Erythroblast (primary cell): Measurements from ENCODE around the gene HIRA.

ENCODE experiments used
- GATA1 ChIP-seq: IDR thresholded peaks from 2 replicates; pipeline ENCODE4 v1.6.1; 2011; ENCODE audit warnings: low read depth, mild to moderate bottlenecking, control low read depth, low read length, moderate library complexity
- POLR2A ChIP-seq: IDR thresholded peaks from 2 replicates; pipeline ENCODE4 v1.6.1; 2011; ENCODE audit warnings: mild to moderate bottlenecking, low read length

DNA sequence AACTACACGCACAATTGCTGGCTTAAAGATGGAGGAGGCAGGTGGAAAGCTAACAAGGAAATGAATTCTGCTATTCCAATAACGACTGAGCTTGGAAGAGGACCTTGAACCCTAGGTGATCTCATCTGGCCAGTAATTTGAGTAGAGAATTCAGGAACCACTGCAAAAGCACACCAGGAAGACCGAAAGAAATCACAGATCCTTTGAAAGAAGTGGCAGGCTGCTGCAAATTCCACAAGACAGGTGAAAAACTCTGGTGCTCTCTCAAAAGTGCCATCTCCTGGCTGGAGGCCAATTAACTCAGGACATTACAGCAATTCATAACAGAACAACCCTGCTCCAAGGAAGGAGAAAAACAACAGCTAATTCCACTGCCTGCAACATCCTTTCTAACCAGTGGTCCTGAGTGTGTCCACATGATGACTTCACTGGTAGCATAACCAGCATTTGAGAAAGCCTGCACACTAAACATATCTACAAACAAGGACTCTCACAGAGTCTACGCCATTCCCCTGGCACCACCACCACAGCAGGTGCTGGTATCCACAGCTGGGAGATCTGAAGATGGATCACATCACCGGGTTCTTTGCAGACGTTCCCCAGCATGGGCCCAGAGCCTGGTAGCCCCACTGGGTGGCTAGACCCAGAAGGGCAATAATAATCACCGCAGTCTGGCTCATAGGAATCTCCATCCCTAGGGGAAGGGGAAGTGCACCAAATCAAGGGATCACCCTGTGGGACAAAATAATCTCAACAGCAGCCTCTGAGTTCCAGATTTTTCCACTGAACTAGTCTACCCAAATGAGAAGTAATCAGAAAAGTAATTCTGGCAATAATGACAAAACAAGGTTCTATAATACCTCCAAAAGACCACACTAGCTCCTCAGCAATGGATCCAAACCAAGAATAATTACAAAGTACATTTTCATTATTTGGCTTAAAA, 95.1 kb downstream of the HIRA start:
- TF ChIP-seq POLR2A = no peak
- no peak for TF ChIP-seq GATA1
